CD4-positive, alpha-beta T cell (primary cell): ENCODE measurements around the gene DRG2. TPM values are rescaled to one million over a fixed set of nuclear protein-coding genes. Genes with fewer than 3 reads are reported as not detected.

Experiments
- ATAC-seq: fragments of 200-7000 bp; cut with Tn5 transposase; one replicate; pipeline ENCODE4 v1.10.0; 2022; ENCODE audit warnings: mild to moderate bottlenecking; ENCODE audit not compliant: poor library complexity
- CTCF ChIA-PET: fragments of 350-600 bp; sonication (Branson Sonifier 250); formaldehyde crosslinking; loops from one replicate; lab custom pipeline; 2021; ENCODE audit warnings: antibody characterized with exemption, inconsistent platforms; lab: Charles Lee
- POLR2A ChIA-PET: fragments of 350-600 bp; sonication (Branson Sonifier 250); formaldehyde crosslinking; loops from one replicate; lab custom pipeline; 2021; ENCODE audit warnings: antibody characterized with exemption, inconsistent platforms; lab: Charles Lee
- DNase-seq, 14 experiments: peaks; one replicate each; pipeline ENCODE4 v3.0.0-alpha.2; 2013 to 2020; ENCODE audit warnings: mixed read lengths in 2 of 14
- H3K27ac ChIP-seq, 2 donors: one replicate each; pipeline versions ENCODE4 v1.5.1 to v1.7.0; 2013; ENCODE audit warnings: low read length in 2 of 2, low read depth in 1 of 2, mild to moderate bottlenecking in 1 of 2
- H3K27me3 ChIP-seq, 2 experiments: 1 replicate in 1 of 2; 2 replicates in 1 of 2; pipeline versions ENCODE4 v1.6.1 to v1.7.0; 2013; ENCODE audit warnings: low read length in 2 of 2, control low read depth in 1 of 2, mild to moderate bottlenecking in 1 of 2, moderate library complexity in 1 of 2; ENCODE audit not compliant: insufficient read depth in 2 of 2, control insufficient read depth in 1 of 2
- H3K36me3 ChIP-seq: one replicate; pipeline ENCODE4 v1.6.1; 2013; ENCODE audit warnings: low read length, control low read depth; ENCODE audit not compliant: insufficient read depth
- H3K4me1 ChIP-seq: one replicate; pipeline ENCODE4 v1.6.1; 2013; ENCODE audit warnings: low read length, control low read depth; ENCODE audit not compliant: insufficient read depth
- H3K4me3 ChIP-seq: one replicate; pipeline ENCODE4 v1.5.1; 2013; ENCODE audit warnings: mild to moderate bottlenecking, low read length, moderate library complexity
- H3K9me3 ChIP-seq, 2 experiments: 1 replicate in 1 of 2; 2 replicates in 1 of 2; pipeline versions ENCODE4 v1.6.1 to v1.7.0; 2013; ENCODE audit warnings: low read length in 2 of 2, mild to moderate bottlenecking in 2 of 2, control low read depth in 1 of 2, moderate library complexity in 1 of 2; ENCODE audit not compliant: control insufficient read depth in 1 of 2, insufficient read depth in 1 of 2
- H3K27ac Mint-ChIP-seq: one replicate; pipeline ENCODE4 v1.8.0; 2020; ENCODE audit warnings: mixed read lengths
- H3K27me3 Mint-ChIP-seq: one replicate; pipeline ENCODE4 v1.8.0; 2021; ENCODE audit warnings: mixed read lengths
- H3K36me3 Mint-ChIP-seq: one replicate; pipeline ENCODE4 v1.8.0; 2021; ENCODE audit warnings: low read depth, mixed read lengths
- H3K4me1 Mint-ChIP-seq: one replicate; pipeline ENCODE4 v1.8.0; 2021; ENCODE audit warnings: low read depth, mixed read lengths
- H3K4me3 Mint-ChIP-seq: one replicate; pipeline ENCODE4 v1.8.0; 2020; ENCODE audit warnings: mild to moderate bottlenecking, mixed read lengths
- H3K9me3 Mint-ChIP-seq: one replicate; pipeline ENCODE4 v1.8.0; 2020; ENCODE audit warnings: mixed read lengths
- intact Hi-C, 2 experiments: fragments of 100-400 bp; cut with DNase I in 1 of 2; cut with micrococcal nuclease in 1 of 2; formaldehyde crosslinking; loops; one replicate each; pipeline versions ENCODE4 v1.15.1 to v1.9.0; 2023 to 2025; cut with DNase I, micrococcal nuclease
- total RNA-seq, 174 experiments: library from RNA in 2 of 174; stranded (reverse) in 2 of 174; gene quantifications; one replicate each; pipeline ENCODE4 v1.2.3 and lab custom pipeline; 2021 to 2026
- TF ChIP-seq, protein P1 (sequence below): fragments of 200-600 bp; IDR thresholded peaks from one replicate; pipeline ENCODE4 v1.8.0; 2022; ENCODE audit warnings: antibody characterized with exemption, mild to moderate bottlenecking

DRG2 gene
- total RNA-seq, 2 experiments from 2014 or later, result 38.9 to 40.6 TPM

DNA sequence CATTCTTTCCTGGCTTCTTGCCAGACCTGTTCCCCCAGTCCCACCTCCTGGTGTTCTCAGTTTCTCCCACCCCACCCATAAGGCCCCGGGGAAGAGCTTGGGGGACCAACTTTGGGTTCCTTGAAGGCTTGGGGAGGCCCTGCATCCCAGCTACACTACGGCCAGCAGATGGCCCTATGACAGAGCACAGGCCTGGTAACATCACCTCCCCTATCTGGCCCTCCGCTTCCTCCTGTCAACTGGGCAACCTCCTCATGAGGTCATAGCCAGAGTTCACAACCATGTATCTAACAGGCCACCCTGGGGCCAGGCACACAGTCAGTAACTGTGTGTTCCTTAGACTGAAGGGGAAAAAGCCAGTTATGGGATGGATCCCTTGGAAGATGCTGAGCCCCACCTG lies 52.2 kb downstream of the DRG2 start:
- H3K9me3 Mint-ChIP-seq, result no peaks in the 10 kb centered on the region
- no peak for ATAC-seq
- peaks cover 5% of the 10 kb centered on the region for H3K27me3 Mint-ChIP-seq
- intact Hi-C loops, result loop anchor here (1.0 to 5.0 kb wide), 4 partner anchors 21 to 77 kb away; no protein-coding TSS in a partner anchor
- no peak for DNase-seq
- H3K4me1 ChIP-seq, result peaks cover 9% of the 10 kb centered on the region
- no peak overlapping the region for H3K27ac Mint-ChIP-seq
- ChIA-PET POLR2A (no interaction called here), CTCF (no interaction called here)
- H3K27me3 ChIP-seq, result no peaks in the 10 kb centered on the region
- TF ChIP-seq, protein P1, sequence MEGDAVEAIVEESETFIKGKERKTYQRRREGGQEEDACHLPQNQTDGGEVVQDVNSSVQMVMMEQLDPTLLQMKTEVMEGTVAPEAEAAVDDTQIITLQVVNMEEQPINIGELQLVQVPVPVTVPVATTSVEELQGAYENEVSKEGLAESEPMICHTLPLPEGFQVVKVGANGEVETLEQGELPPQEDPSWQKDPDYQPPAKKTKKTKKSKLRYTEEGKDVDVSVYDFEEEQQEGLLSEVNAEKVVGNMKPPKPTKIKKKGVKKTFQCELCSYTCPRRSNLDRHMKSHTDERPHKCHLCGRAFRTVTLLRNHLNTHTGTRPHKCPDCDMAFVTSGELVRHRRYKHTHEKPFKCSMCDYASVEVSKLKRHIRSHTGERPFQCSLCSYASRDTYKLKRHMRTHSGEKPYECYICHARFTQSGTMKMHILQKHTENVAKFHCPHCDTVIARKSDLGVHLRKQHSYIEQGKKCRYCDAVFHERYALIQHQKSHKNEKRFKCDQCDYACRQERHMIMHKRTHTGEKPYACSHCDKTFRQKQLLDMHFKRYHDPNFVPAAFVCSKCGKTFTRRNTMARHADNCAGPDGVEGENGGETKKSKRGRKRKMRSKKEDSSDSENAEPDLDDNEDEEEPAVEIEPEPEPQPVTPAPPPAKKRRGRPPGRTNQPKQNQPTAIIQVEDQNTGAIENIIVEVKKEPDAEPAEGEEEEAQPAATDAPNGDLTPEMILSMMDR, result no peak
- H3K36me3 ChIP-seq, result no peaks in the 10 kb centered on the region
- no peaks in the 10 kb centered on the region for H3K36me3 Mint-ChIP-seq
- H3K4me3 Mint-ChIP-seq, result no peak overlapping the region
- no peaks in the 10 kb centered on the region for H3K9me3 ChIP-seq
- no peak overlapping the region for H3K4me3 ChIP-seq
- H3K27ac ChIP-seq, result no peak overlapping the region
- H3K4me1 Mint-ChIP-seq, result peaks cover 5% of the 10 kb centered on the region

GRCh38 chr17:18140648-18141047 lies 52.9 kb downstream of the DRG2 start:
- Histone ChIP-seq H3K36me3 (no peaks in the 10 kb centered on the region), H3K27ac (no peak overlapping the region), H3K9me3 (no peaks in the 10 kb centered on the region), H3K4me1 (peaks cover 9% of the 10 kb centered on the region), H3K27me3 (no peaks in the 10 kb centered on the region), H3K4me3 (no peak overlapping the region)
- CTCF ChIA-PET, result interaction anchor here (0.6 to 1.0 kb wide), 2 partner anchors 13 to 44 kb away, joined by 4 read pairs; no protein-coding TSS in a partner anchor
- ATAC-seq (no peak), DNase-seq (no peak)
- Mint-ChIP-seq H3K4me1 (peaks cover 5% of the 10 kb centered on the region), H3K9me3 (no peaks in the 10 kb centered on the region), H3K4me3 (no peak overlapping the region), H3K36me3 (no peaks in the 10 kb centered on the region), H3K27me3 (peaks cover 5% of the 10 kb centered on the region), H3K27ac (no peak overlapping the region)
- TF ChIP-seq, protein P1, result no peak
- POLR2A ChIA-PET, result interaction anchor here (1.3 kb wide), 1 partner anchor 43 kb away, joined by 4 read pairs; the partner anchor contains the start of gene ALKBH5
- intact Hi-C loops, result loop anchor here (1.0 to 5.0 kb wide), 4 partner anchors 20 to 76 kb away; partner anchors contain the start of gene ALKBH5 (in 1 of the 2)

DNA sequence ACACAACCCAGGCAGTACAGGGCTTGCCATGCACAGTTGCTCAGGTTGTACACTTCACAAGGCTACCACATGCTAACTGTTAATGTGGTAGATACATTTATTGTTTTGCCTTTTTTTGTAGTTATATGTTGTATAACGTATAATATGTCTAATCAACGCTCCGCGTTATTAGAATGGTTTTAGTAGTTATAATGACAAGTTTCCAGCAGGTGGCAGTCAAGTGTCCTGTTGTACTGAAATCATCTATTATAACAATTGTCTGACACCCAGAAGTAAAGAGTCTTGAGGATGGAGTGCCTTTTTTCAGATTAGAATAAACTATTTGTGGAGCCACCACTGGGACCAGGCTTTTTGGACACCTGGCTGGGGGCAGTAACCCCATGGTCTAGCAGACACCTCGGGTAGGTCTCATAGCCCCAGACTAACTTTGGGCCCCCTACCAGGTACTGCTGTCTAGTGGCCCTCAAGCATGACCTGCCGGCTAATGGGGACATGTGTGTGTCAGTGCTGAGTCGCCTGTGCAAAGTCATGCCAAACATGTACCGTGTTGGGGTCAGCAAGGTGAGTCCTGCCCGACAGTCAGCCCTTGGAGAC lies 53.6 kb downstream of the DRG2 start:
- Histone ChIP-seq H3K27me3 (no peaks in the 10 kb centered on the region), H3K4me3 (no peak overlapping the region), H3K4me1 (peaks cover 9% of the 10 kb centered on the region), H3K9me3 (no peaks in the 10 kb centered on the region), H3K36me3 (no peaks in the 10 kb centered on the region), H3K27ac (no peak overlapping the region)
- intact Hi-C loops, result loop anchor here (1.0 to 5.0 kb wide), 4 partner anchors 19 to 75 kb away; partner anchors contain the start of gene ALKBH5 (in 1 of the 2)
- no peaks in the 10 kb centered on the region for H3K36me3 Mint-ChIP-seq
- no peak overlapping the region for H3K27ac Mint-ChIP-seq
- TF ChIP-seq, protein P1, result peak; percentile 73
- POLR2A ChIA-PET, result interaction anchor here (1.3 kb wide), 1 partner anchor 42 kb away, joined by 4 read pairs; the partner anchor contains the start of gene ALKBH5
- H3K4me1 Mint-ChIP-seq, result peaks cover 5% of the 10 kb centered on the region
- CTCF ChIA-PET, result interaction anchor here (0.6 to 1.0 kb wide), 2 partner anchors 12 to 44 kb away, joined by 4 read pairs; no protein-coding TSS in a partner anchor
- ATAC-seq (peak; percentile 85), DNase-seq (peak in 8 of 14 experiments; percentile 17 to 81 (median 46))
- H3K27me3 Mint-ChIP-seq, result peaks cover 5% of the 10 kb centered on the region
- H3K4me3 Mint-ChIP-seq, result no peak overlapping the region
- H3K9me3 Mint-ChIP-seq, result no peaks in the 10 kb centered on the region
